ENCODE measurements around the gene DDX47. TPM values are rescaled to one million over a fixed set of nuclear protein-coding genes. Genes with fewer than 3 reads are reported as not detected.

Gene DDX47
- total and polyA plus RNA-seq, 10 donors: 34.0 to 58.1 (median 42.0) TPM

DNA sequence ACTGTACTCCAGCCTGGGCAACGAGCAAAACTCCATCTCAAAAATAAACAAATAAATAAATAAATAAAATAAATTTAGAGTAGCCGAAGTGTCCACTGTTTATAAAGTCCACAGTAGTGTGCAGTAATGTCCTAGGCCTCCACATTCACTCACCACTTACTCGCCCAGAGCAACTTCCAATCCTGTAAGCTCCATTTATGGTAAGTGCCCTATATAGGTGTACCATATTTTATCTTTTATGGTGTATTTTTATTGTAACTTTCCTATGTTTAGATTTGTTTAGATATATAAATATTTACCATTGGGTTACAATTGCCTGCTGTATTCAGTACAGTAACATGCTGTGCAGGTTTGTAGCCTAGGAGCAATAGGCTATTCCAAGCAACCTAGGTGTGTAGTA is 40.3 kb downstream of the DDX47 start:
- intact Hi-C loops (cut with DNase I; ENCODE audit: low total_unique reads): no loop called here
- TF ChIP-seq POLR2AphosphoS5 (IDR thresholded peaks at IDR 0.05) (no peak), CTCF (IDR thresholded peaks at IDR 0.05 in 8 of 11, conservative IDR thresholded peaks at IDR 0.05 in 3 of 11) (no peak), POLR2A (IDR thresholded peaks at IDR 0.05) (no peak)

DNA sequence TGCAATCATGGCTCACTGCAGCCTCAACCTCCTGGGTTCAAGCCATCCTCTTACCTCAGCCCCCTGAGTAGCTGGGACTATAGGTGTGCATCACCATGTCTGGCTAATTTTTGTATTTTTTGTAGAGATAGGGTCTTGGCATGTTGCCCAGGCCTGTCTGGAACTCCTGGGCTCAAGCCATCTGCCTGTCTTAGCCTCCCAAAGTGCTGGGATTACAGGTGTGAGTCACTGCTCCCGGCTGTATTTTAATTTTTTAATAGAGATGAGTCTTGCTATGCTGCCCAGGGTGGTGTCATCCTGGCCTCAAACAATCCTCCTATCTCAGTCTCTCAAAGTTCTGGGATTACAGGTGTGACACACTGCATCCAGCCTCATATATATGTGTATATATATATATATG is 46.5 kb downstream of the DDX47 start:
- Histone ChIP-seq H3K36me3 (no peaks in the 10 kb centered on the region), H3K27ac (no peak overlapping the region), H3K9me3 (no peaks in the 10 kb centered on the region), H3K27me3 (replicated peaks in 1 of 7) (no peaks in the 10 kb centered on the region), H3K4me3 (no peak overlapping the region), H3K4me1 (no peaks in the 10 kb centered on the region)
- TF ChIP-seq CTCF (IDR thresholded peaks at IDR 0.05 in 8 of 11, conservative IDR thresholded peaks at IDR 0.05 in 3 of 11): no peak
- TF ChIP-seq POLR2AphosphoS5 (IDR thresholded peaks at IDR 0.05): no peak
- no peak for TF ChIP-seq POLR2A (IDR thresholded peaks at IDR 0.05)
- 93 to 100% (median 96%) methylated on average over 1 of the region's 1 CpG for WGBS, 5 donors
- intact Hi-C loops (cut with DNase I; ENCODE audit: low total_unique reads): no loop called here
- DNase-seq: no peak

More for the DNA sequence above, 40.3 kb downstream of the DDX47 start:
- WGBS, 5 donors: 60 to 65% (median 63%) methylated on average over 3 of the region's 3 CpGs
- Histone ChIP-seq H3K27me3 (replicated peaks in 1 of 7) (no peaks in the 10 kb centered on the region), H3K36me3 (no peaks in the 10 kb centered on the region), H3K4me3 (no peak overlapping the region), H3K9me3 (peaks cover 0 to 12% (median 0%) of the 10 kb centered on the region in 8 donors), H3K27ac (no peak overlapping the region), H3K4me1 (no peaks in the 10 kb centered on the region)
- no peak for DNase-seq

DNA sequence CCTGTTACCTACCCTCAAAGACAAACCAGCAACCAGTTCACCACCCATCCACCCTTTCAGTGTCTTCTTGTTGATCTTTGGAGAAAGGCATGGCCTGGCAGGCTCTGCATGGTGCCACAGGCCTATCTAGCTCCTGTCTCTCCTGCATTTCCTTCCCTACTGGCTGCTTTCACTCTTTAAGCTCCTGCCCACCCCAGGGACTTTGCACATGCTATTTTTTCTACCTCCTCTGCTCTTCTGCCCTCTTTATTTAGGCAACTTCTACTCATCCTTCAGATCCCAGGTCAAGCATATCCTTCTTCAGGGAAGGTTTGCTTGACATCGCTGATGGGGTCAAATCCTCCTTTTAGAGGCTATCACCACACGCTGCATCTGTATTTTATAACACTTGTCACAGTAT is 51.1 kb downstream of the DDX47 start:
- DNase-seq: no peak
- no peaks in the 10 kb centered on the region for H3K9me3 ChIP-seq
- intact Hi-C loops (cut with DNase I; ENCODE audit: low total_unique reads): no loop called here
- no peaks in the 10 kb centered on the region for H3K36me3 ChIP-seq
- H3K27ac ChIP-seq: no peak overlapping the region
- 96 to 100% (median 99%) methylated on average over 2 of the region's 2 CpGs for WGBS, 5 donors
- H3K4me1 ChIP-seq: no peaks in the 10 kb centered on the region
- TF ChIP-seq POLR2A (IDR thresholded peaks at IDR 0.05) (no peak), POLR2AphosphoS5 (IDR thresholded peaks at IDR 0.05) (no peak), CTCF (IDR thresholded peaks at IDR 0.05 in 8 of 11, conservative IDR thresholded peaks at IDR 0.05 in 3 of 11) (no peak)
- H3K27me3 ChIP-seq (replicated peaks in 1 of 7): no peaks in the 10 kb centered on the region
- H3K4me3 ChIP-seq: no peak overlapping the region

GRCh38 chr12:12868477-12869235 is 55.5 kb downstream of the DDX47 start:
- Histone ChIP-seq H3K9me3 (no peaks in the 10 kb centered on the region), H3K4me3 (no peak overlapping the region), H3K36me3 (no peaks in the 10 kb centered on the region), H3K4me1 (peaks cover 0 to 3% (median 0%) of the 10 kb centered on the region in 6 donors), H3K27me3 (replicated peaks in 1 of 7) (no peaks in the 10 kb centered on the region), H3K27ac (no peak overlapping the region)
- intact Hi-C loops (cut with DNase I; ENCODE audit: low total_unique reads): no loop called here
- TF ChIP-seq POLR2AphosphoS5 (IDR thresholded peaks at IDR 0.05) (no peak), CTCF (IDR thresholded peaks at IDR 0.05 in 8 of 11, conservative IDR thresholded peaks at IDR 0.05 in 3 of 11) (no peak), POLR2A (IDR thresholded peaks at IDR 0.05) (no peak)
- 92 to 98% (median 95%) methylated on average over 3 of the region's 3 CpGs for WGBS, 5 donors
- DNase-seq: no peak
